H1 (cell line): ENCODE data around the gene MDK. TPM values are rescaled to one million over a fixed set of nuclear protein-coding genes. Genes with fewer than 3 reads are reported as not detected.

ENCODE experiments used
- CTCF ChIA-PET: fragments of 300-600 bp; sonication (Branson Sonifier 250); formaldehyde crosslinking; loops from one replicate; lab custom pipeline; 2021; ENCODE audit not compliant: partially characterized antibody; lab: Charles Lee
- POLR2A ChIA-PET: fragments of 300-600 bp; sonication (Branson Sonifier 250); formaldehyde crosslinking; loops from one replicate; lab custom pipeline; 2021; ENCODE audit warnings: inconsistent platforms; ENCODE audit not compliant: partially characterized antibody; lab: Charles Lee
- DNase-seq, 2 experiments: peaks; one replicate each; pipeline versions ENCODE4 v3.0.0 to v3.0.0-alpha.2; 2010 to 2022; ENCODE audit warnings: low spot score in 2 of 2, low read depth in 1 of 2, mixed read lengths in 1 of 2
- FAIRE-seq: peaks from 2 replicates; lab custom pipeline; 2011; peaks lifted over from hg19 to GRCh38; lab: Jason Lieb, UNC
- H2AFZ ChIP-seq: 2 replicates; pipeline ENCODE4 v1.8.1; 2012; ENCODE audit warnings: low read length, inconsistent platforms
- H2AK5ac ChIP-seq: 2 replicates; pipeline ENCODE4 v1.6.1; 2013; ENCODE audit warnings: low read depth, low read length
- H2BK120ac ChIP-seq: replicated peaks from 2 replicates; pipeline ENCODE3; 2013; ENCODE audit warnings: low read depth, low read length, inconsistent platforms
- H2BK12ac ChIP-seq: 2 replicates; pipeline ENCODE4 v1.6.1; 2013; ENCODE audit warnings: low read depth, low read length
- H2BK15ac ChIP-seq: 2 replicates; pipeline ENCODE4 v1.6.1; 2013; ENCODE audit warnings: low read length
- H2BK20ac ChIP-seq: 2 replicates; pipeline ENCODE4 v1.6.1; 2013; ENCODE audit warnings: low read length
- H2BK5ac ChIP-seq: 2 replicates; pipeline ENCODE4 v1.6.1; 2013; ENCODE audit warnings: low read depth, low read length
- H3K14ac ChIP-seq: 2 replicates; pipeline ENCODE4 v1.6.1; 2013; ENCODE audit warnings: inconsistent platforms; ENCODE audit not compliant: insufficient read length
- H3K18ac ChIP-seq: 2 replicates; pipeline ENCODE4 v1.6.1; 2013; ENCODE audit warnings: low read length; ENCODE audit errors: extremely low read depth
- H3K23ac ChIP-seq: 2 replicates; pipeline ENCODE4 v1.6.1; 2013; ENCODE audit warnings: inconsistent platforms; ENCODE audit not compliant: insufficient read length
- H3K23me2 ChIP-seq: 2 replicates; pipeline ENCODE4 v1.6.1; 2013; ENCODE audit warnings: low read depth, low read length
- H3K27ac ChIP-seq: 2 replicates; pipeline ENCODE4 v1.6.1; 2011; ENCODE audit warnings: low read depth, low read length, inconsistent platforms
- H3K27me3 ChIP-seq, 4 experiments: replicated peaks in 1 of 4; 1 replicate in 1 of 4; 2 replicates in 3 of 4; pipeline versions ENCODE4 v1.6.1 to v1.8.1; 2011 to 2013; ENCODE audit warnings: low read length in 3 of 4, mild to moderate bottlenecking in 3 of 4, inconsistent platforms in 2 of 4, mixed read lengths in 2 of 4, moderate library complexity in 1 of 4; ENCODE audit not compliant: control insufficient read depth in 3 of 4, insufficient read depth in 3 of 4; ENCODE audit errors: extremely low read depth in 1 of 4
- H3K36me3 ChIP-seq, 4 experiments: 2 replicates each; pipeline versions ENCODE4 v1.6.1 to v1.8.1; 2011 to 2013; ENCODE audit warnings: mild to moderate bottlenecking in 4 of 4, low read length in 3 of 4, moderate library complexity in 2 of 4, control low read depth in 1 of 4, inconsistent platforms in 1 of 4; ENCODE audit not compliant: insufficient read depth in 4 of 4, control insufficient read depth in 2 of 4
- H3K4ac ChIP-seq: replicated peaks from 2 replicates; pipeline ENCODE3; 2013; ENCODE audit warnings: low read length, low read depth, mixed read lengths, inconsistent platforms; ENCODE audit not compliant: insufficient read length
- H3K4me1 ChIP-seq, 4 experiments: replicated peaks in 1 of 4; 1 replicate in 1 of 4; 2 replicates in 3 of 4; pipeline versions ENCODE4 v1.6.1 to v1.8.1; 2011 to 2013; ENCODE audit warnings: low read length in 3 of 4, inconsistent platforms in 2 of 4, mixed read lengths in 1 of 4; ENCODE audit not compliant: insufficient read depth in 4 of 4, control insufficient read depth in 3 of 4
- H3K4me2 ChIP-seq, 2 experiments: 2 replicates each; pipeline versions ENCODE4 v1.6.1 to v1.8.1; 2011 to 2013; ENCODE audit warnings: low read depth in 2 of 2, low read length in 2 of 2, control low read depth in 1 of 2, inconsistent platforms in 1 of 2, mild to moderate bottlenecking in 1 of 2; ENCODE audit not compliant: insufficient read depth in 1 of 2
- H3K4me3 ChIP-seq, 4 experiments: fragments of 200-600, 300-600 bp in 1 of 4; sonication (generic), shearing (Covaris generic), sonication (Bioruptor Twin) in 1 of 4; 2 replicates each; pipeline versions ENCODE4 v1.5.1 to v1.8.1; 2011 to 2016; ENCODE audit warnings: low read length in 4 of 4, low read depth in 3 of 4, control low read depth in 2 of 4, inconsistent platforms in 2 of 4, mild to moderate bottlenecking in 2 of 4, mixed read lengths in 1 of 4, moderate library complexity in 1 of 4; ENCODE audit not compliant: insufficient read depth in 2 of 4; ENCODE audit errors: extremely low read depth in 1 of 4
- H3K56ac ChIP-seq: replicated peaks from 2 replicates; pipeline ENCODE3; 2013; ENCODE audit warnings: low read depth, mild to moderate bottlenecking, mixed read lengths, low read length, inconsistent platforms; ENCODE audit not compliant: insufficient read length
- H3K79me1 ChIP-seq: 2 replicates; pipeline ENCODE4 v1.6.1; 2013; ENCODE audit warnings: low read depth, low read length, control low read depth
- H3K79me2 ChIP-seq, 2 experiments: 2 replicates each; pipeline versions ENCODE4 v1.6.1 to v1.8.1; 2012 to 2013; ENCODE audit warnings: low read length in 2 of 2, mild to moderate bottlenecking in 2 of 2, inconsistent platforms in 1 of 2; ENCODE audit not compliant: insufficient read depth in 2 of 2, control insufficient read depth in 1 of 2
- H3K9ac ChIP-seq, 4 experiments: replicated peaks in 1 of 4; 1 replicate in 1 of 4; 2 replicates in 3 of 4; pipeline versions ENCODE4 v1.6.1 to v1.8.1; 2011 to 2013; ENCODE audit warnings: low read depth in 3 of 4, low read length in 3 of 4, control low read depth in 2 of 4, mild to moderate bottlenecking in 2 of 4, moderate library complexity in 2 of 4, inconsistent platforms in 1 of 4; ENCODE audit errors: extremely low read depth in 1 of 4
- H3K9me3 ChIP-seq, 2 experiments: 2 replicates each; pipeline versions ENCODE4 v1.6.1 to v1.8.1; 2012 to 2013; ENCODE audit warnings: mild to moderate bottlenecking in 2 of 2, moderate library complexity in 2 of 2, control low read depth in 1 of 2, inconsistent platforms in 1 of 2, low read depth in 1 of 2, low read length in 1 of 2, mixed read lengths in 1 of 2; ENCODE audit not compliant: insufficient read depth in 2 of 2
- H4K20me1 ChIP-seq, 2 experiments: replicated peaks in 1 of 2; 2 replicates each; pipeline versions ENCODE3 to v1.8.1; 2011 to 2013; ENCODE audit warnings: inconsistent platforms in 2 of 2, low read length in 2 of 2, mild to moderate bottlenecking in 1 of 2; ENCODE audit not compliant: insufficient read depth in 2 of 2, control insufficient read depth in 1 of 2
- H4K5ac ChIP-seq: 2 replicates; pipeline ENCODE4 v1.6.1; 2013; ENCODE audit warnings: low read length, low read depth, mixed read lengths, inconsistent platforms; ENCODE audit not compliant: insufficient read length
- H4K8ac ChIP-seq: 2 replicates; pipeline ENCODE4 v1.8.0; 2013; ENCODE audit warnings: mild to moderate bottlenecking, moderate library complexity, low read length, inconsistent platforms; ENCODE audit not compliant: insufficient read depth; ENCODE audit errors: extremely low read depth
- H4K91ac ChIP-seq: replicated peaks from 2 replicates; pipeline ENCODE3; 2013; ENCODE audit warnings: low read length, mixed read lengths, inconsistent platforms; ENCODE audit not compliant: insufficient read length
- ASH2L ChIP-seq: fragments of 200-600, 300-600 bp; sonication (generic); IDR thresholded peaks from one replicate; pipeline ENCODE4 v1.7.1; 2017; ENCODE audit warnings: low read length
- BRCA1 ChIP-seq: IDR thresholded peaks from 2 replicates; pipeline ENCODE4 v1.6.1; 2012; ENCODE audit warnings: low read depth, low read length, improper control_type of control experiment
- CHD2 ChIP-seq: IDR thresholded peaks from 2 replicates; pipeline ENCODE4 v1.6.1; 2012; ENCODE audit warnings: low read length, improper control_type of control experiment
- CREB1 ChIP-seq: IDR thresholded peaks from 2 replicates; pipeline ENCODE4 v1.6.1; 2012; ENCODE audit warnings: inconsistent platforms
- MAFK ChIP-seq: IDR thresholded peaks from 2 replicates; pipeline ENCODE4 v1.6.1; 2012; ENCODE audit warnings: low read depth, mild to moderate bottlenecking, improper control_type of control experiment, low read length
- NRF1 ChIP-seq: IDR thresholded peaks from 2 replicates; pipeline ENCODE4 v1.6.1; 2011; ENCODE audit warnings: mild to moderate bottlenecking, low read depth, low read length, improper control_type of control experiment
- RBBP5 ChIP-seq: IDR thresholded peaks from 2 replicates; pipeline ENCODE4 v1.7.1; 2012; ENCODE audit warnings: low read depth, mild to moderate bottlenecking, inconsistent platforms, low read length, moderate library complexity, borderline replicate concordance
- RFX5 ChIP-seq: IDR thresholded peaks from 2 replicates; pipeline ENCODE4 v1.6.1; 2011; ENCODE audit warnings: low read depth, low read length, improper control_type of control experiment, borderline replicate concordance
- SP2 ChIP-seq: IDR thresholded peaks from 2 replicates; pipeline ENCODE4 v1.6.1; 2012; ENCODE audit warnings: mild to moderate bottlenecking, low read length, inconsistent platforms
- SP4 ChIP-seq: IDR thresholded peaks from 2 replicates; pipeline ENCODE4 v1.6.1; 2012; ENCODE audit warnings: low read length, inconsistent platforms
- SRF ChIP-seq: IDR thresholded peaks from 2 replicates; pipeline ENCODE4 v1.6.1; 2011; ENCODE audit warnings: mild to moderate bottlenecking, low read depth, low read length, moderate library complexity
- YY1 ChIP-seq: IDR thresholded peaks from 2 replicates; pipeline ENCODE4 v1.6.1; 2011; ENCODE audit warnings: low read depth, mild to moderate bottlenecking, low read length
- ZNF274 ChIP-seq: IDR thresholded peaks from 2 replicates; pipeline ENCODE4 v1.7.0; 2012; ENCODE audit warnings: low read length, borderline replicate concordance; ENCODE audit errors: extremely low read depth
- WGBS, 2 experiments: shearing (Covaris generic) in 1 of 2; methylation state at CpG; one replicate each; pipeline versions ENCODE4 v1.1.6 to v1.1.7; 2013 to 2015; ENCODE audit warnings: low lambda C conversion rate in 2 of 2, mixed read lengths in 2 of 2, inconsistent platforms in 1 of 2, low coverage in 1 of 2, missing lambda C conversion rate in 1 of 2; ENCODE audit not compliant: insufficient replicate concordance in 2 of 2, insufficient coverage in 1 of 2, insufficient read length in 1 of 2; ENCODE audit errors: extremely low coverage in 1 of 2, missing lambda C conversion rate in 1 of 2; 5-methylcytosine and 5-hydroxymethylcytosine counted together
- polyA plus RNA-seq, 7 experiments: library from polyadenylated mRNA; depleted of rRNA in 3 of 7; stranded (reverse) in 5 of 7; unstranded in 2 of 7; fragments of >200 nt in 5 of 7; fragments of 200-250 nt in 2 of 7; gene quantifications; 1 replicate in 5 of 7; 2 replicates in 1 of 7; 4 replicates in 1 of 7; pipeline versions ENCODE4 v1.2.1 to v1.2.3, GENCODE V29; 2011 to 2013; ENCODE audit warnings: missing spikeins in 2 of 7, mixed read lengths in 2 of 7
- total RNA-seq: library from RNA; stranded (reverse); fragmentation: NEBNext Ultra II Directional; extraction: Animal tissue kit (Norgen Biotek cat#: 25700); gene quantifications from 2 replicates; pipeline ENCODE4 v1.2.1, GENCODE V29; 2021
- TF ChIP-seq, protein P1 (sequence below): IDR thresholded peaks from 2 replicates; pipeline ENCODE4 v1.6.1; 2012; ENCODE audit warnings: low read length, inconsistent platforms

MDK gene
- total and polyA plus RNA-seq, 2 of the 8 experiments (the other 6 are each of a cell fraction or from before 2014, with no cell fraction given) = 309 to 606 TPM

DNA sequence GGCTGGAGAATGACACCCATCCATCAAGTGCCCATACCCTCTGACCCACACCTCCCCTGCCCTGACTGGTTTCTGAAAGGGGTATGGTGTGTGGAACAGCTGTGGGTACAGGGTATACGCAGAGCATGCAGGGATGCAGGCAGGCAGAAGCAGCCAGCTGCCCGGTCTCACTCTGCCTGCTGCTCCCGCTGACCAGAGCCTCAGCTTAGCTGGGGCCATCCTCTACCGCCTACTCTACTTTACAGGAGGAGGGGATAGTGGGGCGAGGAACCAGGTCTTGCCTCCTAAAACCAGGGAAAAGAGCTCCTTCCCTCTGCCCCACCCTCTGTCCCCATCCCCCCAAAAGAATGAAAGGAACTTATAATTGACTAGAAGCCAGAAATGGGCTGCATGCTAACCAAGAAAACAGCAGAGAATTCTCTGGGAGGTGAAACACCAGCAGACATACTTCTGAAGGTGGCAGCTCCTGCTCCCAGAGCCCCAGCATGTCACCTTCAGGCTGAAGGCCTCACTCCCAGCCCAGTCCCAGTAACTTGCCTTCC, 23.1 kb downstream of the MDK start:
- Histone ChIP-seq H3K4me2 (no peak overlapping the region), H3K4me3 (no peak overlapping the region), H2AFZ (no peak overlapping the region), H3K4me1 (no peaks in the 10 kb centered on the region), H3K9ac (no peak overlapping the region), H3K23me2 (no peaks in the 10 kb centered on the region), H3K27ac (no peak overlapping the region), H2AK5ac (no peak overlapping the region), H2BK5ac (no peak overlapping the region), H3K23ac (no peak overlapping the region), H4K8ac (no peak overlapping the region), H3K9me3 (no peaks in the 10 kb centered on the region), H2BK120ac (no peak overlapping the region), H3K4ac (no peak overlapping the region), H3K14ac (no peak overlapping the region), H2BK12ac (no peak overlapping the region), H3K36me3 (peaks cover 2 to 24% (median 15%) of the 10 kb centered on the region in 4 experiments; a peak in 5 of 8 replicates), H3K27me3 (no peaks in the 10 kb centered on the region), H4K5ac (no peak overlapping the region), H3K79me2 (no peaks in the 10 kb centered on the region), H3K18ac (no peak overlapping the region), H3K56ac (no peak overlapping the region), H2BK20ac (no peak overlapping the region), H4K20me1 (peaks cover 0 to 1% of the 10 kb centered on the region in 2 experiments), H3K79me1 (no peaks in the 10 kb centered on the region), H4K91ac (no peak overlapping the region), H2BK15ac (no peak overlapping the region)
- no peak for DNase-seq
- FAIRE-seq = no peak
- ChIA-PET CTCF (interaction anchor here (0.5 to 11.6 kb wide), 11 partner anchors 12 to 214 kb away, joined by 3 to 124 read pairs (median 5); partner anchors contain the start of genes ATG13, CHRM4 and HARBI1), POLR2A (no interaction called here)
- WGBS, 2 experiments = 83% methylated on average over 5 of the region's 5 CpGs; no CpG with 5 or more reads in 1 of the 2 experiments
- TF ChIP-seq ZNF274 = no peak
- TF ChIP-seq RBBP5 = no peak
- no peak for TF ChIP-seq SP4
- no peak for TF ChIP-seq SRF
- TF ChIP-seq SP2 = no peak
- no peak for TF ChIP-seq RFX5
- no peak for TF ChIP-seq YY1
- TF ChIP-seq BRCA1 = no peak
- no peak for TF ChIP-seq MAFK
- no peak for TF ChIP-seq CREB1
- no peak for TF ChIP-seq NRF1
- TF ChIP-seq ASH2L = no peak
- TF ChIP-seq CHD2 = no peak
- TF ChIP-seq, protein P1, sequence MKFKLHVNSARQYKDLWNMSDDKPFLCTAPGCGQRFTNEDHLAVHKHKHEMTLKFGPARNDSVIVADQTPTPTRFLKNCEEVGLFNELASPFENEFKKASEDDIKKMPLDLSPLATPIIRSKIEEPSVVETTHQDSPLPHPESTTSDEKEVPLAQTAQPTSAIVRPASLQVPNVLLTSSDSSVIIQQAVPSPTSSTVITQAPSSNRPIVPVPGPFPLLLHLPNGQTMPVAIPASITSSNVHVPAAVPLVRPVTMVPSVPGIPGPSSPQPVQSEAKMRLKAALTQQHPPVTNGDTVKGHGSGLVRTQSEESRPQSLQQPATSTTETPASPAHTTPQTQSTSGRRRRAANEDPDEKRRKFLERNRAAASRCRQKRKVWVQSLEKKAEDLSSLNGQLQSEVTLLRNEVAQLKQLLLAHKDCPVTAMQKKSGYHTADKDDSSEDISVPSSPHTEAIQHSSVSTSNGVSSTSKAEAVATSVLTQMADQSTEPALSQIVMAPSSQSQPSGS = no peak
